Brain microvascular endothelial cell (primary cell): ENCODE measurements around the gene SUCO.

Source experiments
- DNase-seq: peaks from one replicate; pipeline ENCODE4 v3.0.0-alpha.2; 2020
- H3K27ac ChIP-seq: fragments of 250-450 bp; sonication (Bioruptor Pico); 2 replicates; pipeline ENCODE4 v1.5.1; 2020; ENCODE audit warnings: mild to moderate bottlenecking, moderate library complexity
- H3K27me3 ChIP-seq: fragments of 250-450 bp; sonication (Bioruptor Pico); replicated peaks from 2 replicates; pipeline ENCODE4 v1.5.1; 2020; ENCODE audit warnings: mild to moderate bottlenecking
- H3K36me3 ChIP-seq: fragments of 250-450 bp; sonication (Bioruptor Pico); replicated peaks from 2 replicates; pipeline ENCODE4 v1.5.1; 2020; ENCODE audit warnings: mild to moderate bottlenecking
- H3K4me3 ChIP-seq: 2 replicates; pipeline ENCODE4 v1.5.1; 2011; ENCODE audit warnings: low read depth, mild to moderate bottlenecking, control low read depth, low read length, moderate library complexity
- in situ Hi-C: cut with HindIII; loops from 2 replicates; pipeline ENCODE4 v1.10.0; 2017; ENCODE audit warnings: low sequenced_read_pairs, low pct_ligation_motif_present
- TF ChIP-seq, protein P1 (sequence below): IDR thresholded peaks from 2 replicates; pipeline ENCODE4 v1.5.1; 2011; ENCODE audit warnings: low read depth, mild to moderate bottlenecking, moderate library complexity, low read length, control low read depth, inconsistent platforms; ENCODE audit errors: missing control alignments

SUCO gene

DNA sequence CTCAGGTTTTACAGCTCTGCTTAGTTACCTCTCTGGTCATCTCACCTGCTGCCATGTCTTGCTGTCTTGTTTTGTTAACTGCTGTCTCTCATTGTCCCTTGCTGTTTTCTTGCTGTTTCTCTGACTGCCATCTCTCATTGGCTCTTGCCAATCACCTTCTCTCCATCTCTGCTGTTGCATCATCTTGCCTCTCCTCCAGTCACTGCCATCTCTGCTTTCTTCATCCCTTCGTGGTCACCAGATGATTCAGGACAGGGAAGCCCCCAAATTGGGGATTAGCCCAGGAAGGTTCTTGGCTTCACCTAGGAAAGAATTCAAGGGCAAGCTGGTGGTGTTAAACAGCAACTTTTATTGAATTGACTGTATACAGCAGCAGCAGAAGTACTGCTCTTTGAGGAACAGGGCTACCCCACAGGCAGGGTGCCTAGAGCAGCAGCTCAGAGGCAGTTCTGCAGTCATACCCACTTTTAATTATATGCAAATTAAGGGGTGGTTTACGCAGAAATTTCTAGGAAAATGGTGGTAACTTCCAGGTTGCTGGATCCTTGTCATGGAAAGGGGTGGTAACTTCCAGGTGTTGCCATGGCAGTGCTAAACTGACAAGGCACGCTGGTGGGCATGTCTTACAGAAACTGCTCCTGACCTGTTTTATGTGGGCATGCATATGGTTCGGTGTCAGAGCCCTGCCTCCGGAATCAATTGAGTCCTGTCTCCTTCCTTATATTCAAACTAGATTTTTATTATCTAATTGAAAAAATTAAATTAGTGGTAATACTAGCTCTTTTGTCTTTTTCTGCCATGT, 33.4 kb downstream of the SUCO start:
- H3K36me3 ChIP-seq, result peaks cover 17% of the 10 kb centered on the region
- in situ Hi-C loops, result no loop called here
- H3K27ac ChIP-seq, result no peak overlapping the region
- no peaks in the 10 kb centered on the region for H3K27me3 ChIP-seq
- no peak overlapping the region for H3K4me3 ChIP-seq
- DNase-seq, result no peak
- TF ChIP-seq, protein P1, sequence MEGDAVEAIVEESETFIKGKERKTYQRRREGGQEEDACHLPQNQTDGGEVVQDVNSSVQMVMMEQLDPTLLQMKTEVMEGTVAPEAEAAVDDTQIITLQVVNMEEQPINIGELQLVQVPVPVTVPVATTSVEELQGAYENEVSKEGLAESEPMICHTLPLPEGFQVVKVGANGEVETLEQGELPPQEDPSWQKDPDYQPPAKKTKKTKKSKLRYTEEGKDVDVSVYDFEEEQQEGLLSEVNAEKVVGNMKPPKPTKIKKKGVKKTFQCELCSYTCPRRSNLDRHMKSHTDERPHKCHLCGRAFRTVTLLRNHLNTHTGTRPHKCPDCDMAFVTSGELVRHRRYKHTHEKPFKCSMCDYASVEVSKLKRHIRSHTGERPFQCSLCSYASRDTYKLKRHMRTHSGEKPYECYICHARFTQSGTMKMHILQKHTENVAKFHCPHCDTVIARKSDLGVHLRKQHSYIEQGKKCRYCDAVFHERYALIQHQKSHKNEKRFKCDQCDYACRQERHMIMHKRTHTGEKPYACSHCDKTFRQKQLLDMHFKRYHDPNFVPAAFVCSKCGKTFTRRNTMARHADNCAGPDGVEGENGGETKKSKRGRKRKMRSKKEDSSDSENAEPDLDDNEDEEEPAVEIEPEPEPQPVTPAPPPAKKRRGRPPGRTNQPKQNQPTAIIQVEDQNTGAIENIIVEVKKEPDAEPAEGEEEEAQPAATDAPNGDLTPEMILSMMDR, result no peak

DNA sequence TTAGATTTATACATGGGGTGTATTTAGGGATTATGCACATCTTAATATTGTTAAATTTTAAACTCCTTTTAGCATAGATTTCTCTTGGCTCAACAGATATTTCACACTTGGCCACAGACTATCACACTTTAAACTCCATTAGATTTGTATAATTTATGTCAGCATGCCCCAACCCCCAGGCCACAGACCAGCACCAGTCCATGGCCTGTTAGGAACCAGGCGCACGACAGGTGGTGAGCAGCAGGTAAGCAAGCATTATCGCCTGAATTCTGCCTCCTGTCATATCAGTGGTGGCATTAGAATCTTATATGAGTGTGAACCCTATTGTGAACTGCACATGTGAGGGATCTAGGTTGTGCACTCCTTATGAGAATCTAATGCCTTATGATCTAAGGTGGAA, 34.8 kb downstream of the SUCO start:
- TF ChIP-seq, protein P1, result no peak
- H3K27ac ChIP-seq, result no peak overlapping the region
- H3K36me3 ChIP-seq, result peaks cover 17% of the 10 kb centered on the region
- DNase-seq, result no peak
- in situ Hi-C loops, result no loop called here
- no peak overlapping the region for H3K4me3 ChIP-seq
- no peaks in the 10 kb centered on the region for H3K27me3 ChIP-seq

DNA sequence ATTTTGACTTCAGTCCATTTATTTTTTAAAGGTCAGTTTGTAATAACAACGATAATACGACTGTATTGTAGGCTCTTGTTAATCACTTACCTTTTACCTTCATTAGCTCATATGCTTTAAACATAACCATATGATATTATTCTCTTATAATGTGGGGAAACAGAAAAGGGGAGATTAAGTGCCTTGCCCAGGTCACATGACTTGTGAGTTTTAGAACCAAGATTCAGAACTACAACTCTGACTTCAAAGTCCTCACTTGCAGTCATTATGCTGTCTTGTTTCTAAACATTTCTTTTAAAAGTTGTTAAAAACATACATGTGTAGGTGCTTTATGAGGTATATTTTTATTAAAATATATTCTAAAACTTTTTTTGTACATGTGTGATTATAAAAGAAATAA, 41.1 kb downstream of the SUCO start:
- TF ChIP-seq, protein P1, result no peak
- in situ Hi-C loops, result no loop called here
- Histone ChIP-seq H3K4me3 (no peak overlapping the region), H3K27ac (no peak overlapping the region), H3K36me3 (peaks cover 16% of the 10 kb centered on the region), H3K27me3 (no peaks in the 10 kb centered on the region)
- DNase-seq, result no peak

DNA sequence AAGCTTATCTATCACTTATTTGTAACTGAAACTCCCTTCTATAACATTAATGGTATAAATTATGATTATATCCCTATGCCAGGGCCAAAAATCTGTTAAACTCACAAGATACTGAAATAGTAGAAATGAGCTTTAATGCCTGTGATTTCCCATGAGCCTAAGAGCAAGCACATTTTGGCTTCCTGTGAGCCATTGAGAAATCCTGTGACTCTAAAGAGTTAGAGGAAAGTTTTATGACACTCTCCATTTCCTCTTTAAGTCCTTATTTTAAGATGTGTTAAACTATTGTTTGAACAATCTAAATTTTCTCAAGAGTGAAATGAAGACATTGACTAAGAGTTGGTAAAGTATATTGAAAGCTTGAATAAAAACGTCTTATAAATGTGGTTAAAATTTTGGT, 45.6 kb downstream of the SUCO start:
- Histone ChIP-seq H3K36me3 (peaks cover 13% of the 10 kb centered on the region), H3K4me3 (no peak overlapping the region), H3K27ac (no peak overlapping the region), H3K27me3 (no peaks in the 10 kb centered on the region)
- no peak for DNase-seq
- TF ChIP-seq, protein P1, result no peak
- in situ Hi-C loops, result no loop called here

DNA sequence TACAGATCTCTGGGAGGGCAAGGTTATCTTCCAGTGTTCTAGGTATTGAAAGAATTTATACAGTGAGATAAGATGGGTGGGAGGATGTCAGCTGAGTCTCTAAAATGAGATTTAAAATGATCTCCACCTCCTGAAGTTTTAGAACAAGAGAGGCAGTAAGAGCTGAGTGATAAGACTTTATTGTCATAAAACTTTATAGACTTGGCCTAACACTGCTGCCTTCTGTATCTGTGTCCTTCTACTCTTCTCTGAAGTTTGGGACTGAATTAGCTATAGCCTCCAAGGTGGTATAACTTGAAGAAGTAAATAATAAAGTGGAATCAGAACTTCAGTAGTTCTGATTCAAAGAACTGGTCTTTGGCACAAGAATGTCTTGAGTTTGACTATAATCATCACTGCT, 48.3 kb downstream of the SUCO start:
- in situ Hi-C loops, result no loop called here
- Histone ChIP-seq H3K36me3 (peaks cover 6% of the 10 kb centered on the region), H3K4me3 (no peak overlapping the region), H3K27me3 (no peaks in the 10 kb centered on the region), H3K27ac (no peak overlapping the region)
- no peak for DNase-seq
- TF ChIP-seq, protein P1, result no peak

DNA sequence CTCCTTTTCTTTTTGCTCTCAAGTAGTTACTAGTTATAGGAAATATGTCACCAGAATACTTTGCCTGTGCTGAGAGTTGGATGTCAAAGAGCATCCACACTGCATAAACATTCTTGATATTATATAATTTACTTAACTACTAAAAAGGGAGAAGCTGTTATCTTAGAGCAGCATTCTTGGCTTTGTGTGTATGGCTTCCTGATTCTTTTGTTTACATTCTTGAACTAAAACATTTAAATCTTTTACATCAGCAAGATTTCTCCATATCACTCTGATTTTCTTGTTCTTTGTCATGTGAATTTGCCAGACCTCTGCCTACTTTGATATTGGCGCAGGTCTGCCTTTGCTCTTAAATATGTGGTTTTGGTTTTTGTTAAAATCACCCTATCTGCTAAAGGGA, 48.8 kb downstream of the SUCO start:
- Histone ChIP-seq H3K27ac (no peak overlapping the region), H3K36me3 (peaks cover 6% of the 10 kb centered on the region), H3K4me3 (no peak overlapping the region), H3K27me3 (no peaks in the 10 kb centered on the region)
- peak; percentile 17 for DNase-seq
- TF ChIP-seq, protein P1, result no peak
- in situ Hi-C loops, result no loop called here
